IMR-90 (cell line): ENCODE data around the gene SLC26A1. TPM values are rescaled to one million over a fixed set of nuclear protein-coding genes. Genes with fewer than 3 reads are reported as not detected.

Experiments
- ATAC-seq: fragments of 200-7000 bp; cut with Tn5 transposase; 2 replicates; pipeline ENCODE4 v1.9.1; 2020; ENCODE audit warnings: low read depth, mild to moderate bottlenecking, moderate library complexity
- BruUV-seq: library from RNA; stranded (reverse); fragments of 400-500 nt; replicated peaks from 2 replicates; lab custom pipeline; 2021; lab: Mats Ljungman, UMichigan
- CTCF ChIA-PET: fragments of 300-600 bp; formaldehyde crosslinking; extraction: SDS; loops from one replicate; lab custom pipeline; 2021; ENCODE audit warnings: antibody characterized with exemption; lab: Yijun Ruan, JAX
- POLR2A ChIA-PET: fragments of 300-600 bp; sonication (Branson Sonifier 250); formaldehyde crosslinking; loops from one replicate; lab custom pipeline; 2022; ENCODE audit warnings: antibody characterized with exemption; ENCODE audit not compliant: unreplicated experiment; lab: Charles Lee
- DNase-seq: peaks from one replicate; pipeline ENCODE4 v3.0.0; 2013
- H2AFZ ChIP-seq: replicated peaks from 2 replicates; pipeline ENCODE3; 2013; ENCODE audit warnings: low read length, mild to moderate bottlenecking; ENCODE audit not compliant: poor library complexity
- H2AK5ac ChIP-seq: 2 replicates; pipeline ENCODE4 v1.6.1; 2013; ENCODE audit warnings: low read depth, low read length, inconsistent platforms
- H2AK9ac ChIP-seq: replicated peaks from 2 replicates; pipeline ENCODE3; 2013; ENCODE audit warnings: mild to moderate bottlenecking, low read depth, low read length, moderate library complexity; ENCODE audit not compliant: poor library complexity
- H2BK120ac ChIP-seq: 2 replicates; pipeline ENCODE4 v1.6.1; 2013; ENCODE audit warnings: low read depth, low read length, inconsistent platforms
- H2BK15ac ChIP-seq: 3 replicates; pipeline ENCODE4 v1.6.1; 2013; ENCODE audit warnings: low read depth, low read length, inconsistent platforms
- H2BK20ac ChIP-seq: 2 replicates; pipeline ENCODE4 v1.6.1; 2013; ENCODE audit warnings: low read depth, mild to moderate bottlenecking, inconsistent platforms, low read length, moderate library complexity
- H2BK5ac ChIP-seq: 2 replicates; pipeline ENCODE4 v1.6.1; 2013; ENCODE audit warnings: mild to moderate bottlenecking, low read depth, low read length, inconsistent platforms; ENCODE audit not compliant: poor library complexity, severe bottlenecking
- H3K14ac ChIP-seq: replicated peaks from 2 replicates; pipeline ENCODE4 v1.6.1; 2013; ENCODE audit warnings: low read depth, low read length, inconsistent platforms
- H3K18ac ChIP-seq: 2 replicates; pipeline ENCODE4 v1.6.1; 2013; ENCODE audit warnings: low read depth, low read length, control low read depth
- H3K23ac ChIP-seq: 2 replicates; pipeline ENCODE4 v1.6.1; 2013; ENCODE audit warnings: low read depth, low read length, inconsistent platforms
- H3K27ac ChIP-seq: 2 replicates; pipeline ENCODE4 v1.5.1; 2013; ENCODE audit warnings: mild to moderate bottlenecking, control low read depth, low read length; ENCODE audit not compliant: insufficient read depth
- H3K27me3 ChIP-seq: 2 replicates; pipeline ENCODE4 v1.6.1; 2013; ENCODE audit warnings: low read length; ENCODE audit not compliant: control insufficient read depth, insufficient read depth
- H3K36me3 ChIP-seq: 2 replicates; pipeline ENCODE4 v1.6.1; 2013; ENCODE audit warnings: low read length, mixed read lengths; ENCODE audit not compliant: control insufficient read depth, insufficient read depth
- H3K4ac ChIP-seq: 2 replicates; pipeline ENCODE4 v1.6.1; 2013; ENCODE audit warnings: low read depth, low read length, inconsistent platforms
- H3K4me1 ChIP-seq: 2 replicates; pipeline ENCODE4 v1.6.1; 2013; ENCODE audit warnings: low read length, mixed read lengths; ENCODE audit not compliant: control insufficient read depth, insufficient read depth
- H3K4me2 ChIP-seq: 2 replicates; pipeline ENCODE4 v1.6.1; 2013; ENCODE audit warnings: low read depth, mild to moderate bottlenecking, control low read depth, low read length, moderate library complexity
- H3K4me3 ChIP-seq: 2 replicates; pipeline ENCODE4 v1.5.1; 2013; ENCODE audit warnings: low read depth, mild to moderate bottlenecking, control low read depth, low read length, moderate library complexity; ENCODE audit not compliant: insufficient read depth
- H3K56ac ChIP-seq: 2 replicates; pipeline ENCODE4 v1.6.1; 2013; ENCODE audit warnings: low read length, inconsistent platforms; ENCODE audit not compliant: insufficient read depth; ENCODE audit errors: extremely low read depth
- H3K79me1 ChIP-seq, 2 experiments: 2 replicates each; pipeline ENCODE4 v1.6.1; 2013; ENCODE audit warnings: low read length in 2 of 2, inconsistent platforms in 1 of 2, low read depth in 1 of 2
- H3K9ac ChIP-seq: 2 replicates; pipeline ENCODE4 v1.6.1; 2013; ENCODE audit warnings: low read depth, low read length, control low read depth
- H3K9me1 ChIP-seq: 2 replicates; pipeline ENCODE4 v1.6.1; 2013; ENCODE audit warnings: low read length, inconsistent platforms; ENCODE audit not compliant: insufficient read depth
- H3K9me3 ChIP-seq: 2 replicates; pipeline ENCODE4 v1.6.1; 2013; ENCODE audit warnings: low read length; ENCODE audit not compliant: control insufficient read depth, insufficient read depth
- H4K20me1 ChIP-seq: 2 replicates; pipeline ENCODE4 v1.6.1; 2013; ENCODE audit warnings: low read length, inconsistent platforms; ENCODE audit not compliant: insufficient read depth
- H4K5ac ChIP-seq: 2 replicates; pipeline ENCODE4 v1.6.1; 2013; ENCODE audit warnings: mild to moderate bottlenecking, low read depth, low read length, control low read depth
- H4K8ac ChIP-seq, 2 experiments: 2 replicates each; pipeline ENCODE4 v1.6.1; 2013; ENCODE audit warnings: low read depth in 2 of 2, low read length in 2 of 2, control low read depth in 1 of 2, inconsistent platforms in 1 of 2
- H4K91ac ChIP-seq: 2 replicates; pipeline ENCODE4 v1.6.1; 2013; ENCODE audit warnings: low read depth, low read length, inconsistent platforms; ENCODE audit not compliant: insufficient read depth
- FOS ChIP-seq: fragments of 150-350 bp; IDR thresholded peaks from 2 replicates; pipeline ENCODE4 v1.6.1; 2016; ENCODE audit warnings: low read depth, low read length
- MAZ ChIP-seq: IDR thresholded peaks from 2 replicates; pipeline ENCODE4 v1.6.1; 2012; ENCODE audit warnings: low read depth, mild to moderate bottlenecking, low read length, improper control_type of control experiment, moderate library complexity, borderline replicate concordance
- WGBS, 2 experiments: methylation state at CpG; one replicate each; pipeline versions ENCODE4 v1.1.5 to v1.1.7; 2013; ENCODE audit warnings: missing lambda C conversion rate in 2 of 2; ENCODE audit not compliant: insufficient read length in 1 of 2; ENCODE audit errors: extremely low coverage in 2 of 2; 5-methylcytosine and 5-hydroxymethylcytosine counted together
- dilution Hi-C: fragments of 300-500 bp; cut with HindIII; formaldehyde crosslinking; loops from one replicate; pipeline ENCODE4 v1.14.3; 2018; ENCODE audit warnings: low sequenced_read_pairs; ENCODE audit not compliant: unreplicated experiment
- in situ Hi-C: fragments of 300-500 bp; cut with MboI; formaldehyde crosslinking; loops from 3 replicates; pipeline ENCODE4 v1.14.3; 2019; ENCODE audit warnings: low sequenced_read_pairs, inconsistent platforms, mixed read lengths
- intact Hi-C: fragments of 100-400 bp; cut with micrococcal nuclease; formaldehyde crosslinking; loops from 2 replicates; pipeline ENCODE4 v1.10.0; 2022
- polyA plus RNA-seq, 3 experiments: library from polyadenylated mRNA; depleted of rRNA; stranded (reverse); fragments of >200 nt; gene quantifications; 2 replicates each; pipeline ENCODE4 v1.2.3, GENCODE V29; 2012; ENCODE audit warnings: low replicate concordance in 1 of 3
- total RNA-seq: library from RNA; depleted of rRNA; stranded (reverse); fragments of >200 nt; gene quantifications from 2 replicates; pipeline ENCODE4 v1.2.3, GENCODE V29; 2012

The SLC26A1 gene
- total and polyA plus RNA-seq, 2 of the 4 experiments (the other 2 are of a cell fraction), result 0.09 TPM; not detected in 1

DNA sequence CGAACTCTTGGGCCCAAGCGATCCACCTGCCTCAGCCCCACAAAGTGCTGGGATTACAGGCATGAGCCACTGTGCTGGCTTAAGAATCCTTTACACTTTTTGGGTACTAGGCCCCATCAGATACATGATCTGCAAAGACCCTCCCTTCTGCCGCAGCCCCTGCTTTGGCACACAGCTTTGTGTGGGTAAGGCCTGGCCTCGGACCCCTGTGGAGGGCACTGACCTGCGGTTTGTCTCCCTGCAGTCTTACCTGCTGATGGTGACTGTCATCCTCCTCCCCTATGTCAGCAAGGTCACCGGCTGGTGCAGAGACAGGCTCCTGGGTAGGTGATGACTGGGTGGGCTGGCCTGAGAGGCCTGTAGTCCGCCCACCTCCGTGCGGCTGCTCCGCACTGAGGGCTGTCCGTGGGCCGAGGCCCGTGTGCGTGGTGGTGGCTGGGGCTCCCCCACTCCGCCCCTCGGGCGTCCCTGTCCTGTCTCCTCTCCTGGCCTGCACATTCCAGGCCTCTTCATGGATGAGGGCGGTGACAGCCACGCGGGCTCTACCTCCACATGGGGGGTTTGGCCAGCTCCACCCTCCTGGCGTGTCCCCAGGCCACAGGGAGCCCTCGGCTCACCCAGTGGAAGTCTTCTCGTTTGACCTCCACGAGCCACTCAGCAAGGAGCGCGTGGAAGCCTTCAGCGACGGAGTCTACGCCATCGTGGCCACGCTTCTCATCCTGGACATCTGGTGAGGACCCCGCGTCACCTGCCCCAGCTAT, 37.9 kb downstream of the SLC26A1 start:
- Histone ChIP-seq H3K4me1 (no peaks in the 10 kb centered on the region), H4K91ac (no peak overlapping the region), H3K4me3 (no peak overlapping the region), H3K9me1 (0 out of 2 replicates have a peak, but pooled peaks cover 5% of the 10 kb centered on the region), H3K23ac (no peak overlapping the region), H3K18ac (no peak overlapping the region), H3K36me3 (peaks cover 22% of the 10 kb centered on the region), H2BK5ac (no peak overlapping the region), H3K56ac (no peak overlapping the region), H3K27ac (no peak overlapping the region), H2BK15ac (no peak overlapping the region), H2BK20ac (no peak overlapping the region), H2BK120ac (no peak overlapping the region), H3K4me2 (no peak overlapping the region), H3K9me3 (no peaks in the 10 kb centered on the region), H4K8ac (no peak overlapping the region), H3K79me1 (no peaks in the 10 kb centered on the region), H4K20me1 (0 out of 2 replicates have a peak, but pooled peaks cover 3% of the 10 kb centered on the region), H2AFZ (no peak overlapping the region), H3K9ac (no peak overlapping the region), H3K14ac (no peak overlapping the region), H4K5ac (no peak overlapping the region), H3K27me3 (no peaks in the 10 kb centered on the region), H2AK5ac (no peak overlapping the region), H3K4ac (no peak overlapping the region), H2AK9ac (no peak overlapping the region)
- POLR2A ChIA-PET, result no interaction called here
- TF ChIP-seq MAZ (no peak), FOS (no peak)
- intact Hi-C loops, result no loop called here
- dilution Hi-C loops, result no loop called here
- BruUV-seq, result no TSS peak
- ATAC-seq (no peak), DNase-seq (no peak)
- CTCF ChIA-PET, result no interaction called here
- in situ Hi-C loops, result no loop called here
- WGBS, 2 experiments, result 96% methylated on average over 6 of the region's 33 CpGs; no CpG with 5 or more reads in 1 of the 2 experiments
